GM18511 (cell line): ENCODE measurements around the gene CUL2.
"Not testable (repeated sequence)": the region's sequence is repeated elsewhere in the genome, so short reads cannot be mapped to it uniquely, and the experiment has no call there.

Source experiments
- ATAC-seq: cut with Tn5 transposase; IDR thresholded peaks from one replicate; pipeline ENCODE4 v1.9.1; 2021; ENCODE audit warnings: mild to moderate bottlenecking, moderate library complexity; ENCODE audit not compliant: unreplicated experiment

The CUL2 gene

DNA sequence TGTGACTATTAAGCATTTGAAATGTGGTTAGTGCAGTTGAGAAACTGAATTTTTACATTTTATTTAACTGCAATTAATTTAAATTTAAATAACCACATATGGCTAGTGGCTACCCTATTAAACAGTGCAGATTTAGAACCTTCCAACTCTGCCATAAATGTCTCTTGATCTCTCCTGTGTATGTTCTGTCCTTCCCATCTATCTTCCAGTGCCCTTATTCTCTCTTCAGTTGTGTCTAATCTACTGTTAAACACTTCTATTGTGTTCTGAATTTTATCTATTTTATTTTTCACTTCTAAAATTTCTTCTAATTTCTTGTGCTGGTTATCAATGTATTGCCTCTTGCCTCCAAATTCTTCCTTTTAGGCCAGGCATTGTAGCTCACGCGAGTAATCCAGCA lies 105.0 kb downstream of the CUL2 start:
- ATAC-seq: no peak

GRCh38 chr10:34981844-34982243 lies 108.3 kb downstream of the CUL2 start:
- ATAC-seq: no peak

- ATAC-seq: no peak
These were observed 110.2 kb downstream of the CUL2 start for GRCh38 chr10:34979938-34980337.

DNA sequence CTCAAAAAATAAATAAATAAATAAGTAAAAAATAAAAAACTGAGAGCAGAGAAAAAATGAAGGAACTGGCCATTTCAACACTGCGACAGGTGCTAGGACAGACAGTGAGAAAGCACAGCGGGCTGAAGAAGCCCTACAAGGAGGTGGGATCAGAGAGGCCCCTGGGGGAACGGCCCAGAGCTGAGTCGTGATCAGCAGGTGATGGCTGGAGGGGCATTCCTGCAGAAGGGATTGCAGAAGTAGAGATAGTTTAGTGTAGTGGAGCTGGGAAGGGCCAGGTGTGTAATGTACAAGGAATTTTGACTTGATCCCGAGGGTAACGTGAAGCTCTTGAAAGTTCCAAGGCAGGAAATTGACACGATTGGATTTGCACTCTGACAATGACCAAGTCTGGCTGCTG lies 112.1 kb downstream of the CUL2 start:
- ATAC-seq: no peak

DNA sequence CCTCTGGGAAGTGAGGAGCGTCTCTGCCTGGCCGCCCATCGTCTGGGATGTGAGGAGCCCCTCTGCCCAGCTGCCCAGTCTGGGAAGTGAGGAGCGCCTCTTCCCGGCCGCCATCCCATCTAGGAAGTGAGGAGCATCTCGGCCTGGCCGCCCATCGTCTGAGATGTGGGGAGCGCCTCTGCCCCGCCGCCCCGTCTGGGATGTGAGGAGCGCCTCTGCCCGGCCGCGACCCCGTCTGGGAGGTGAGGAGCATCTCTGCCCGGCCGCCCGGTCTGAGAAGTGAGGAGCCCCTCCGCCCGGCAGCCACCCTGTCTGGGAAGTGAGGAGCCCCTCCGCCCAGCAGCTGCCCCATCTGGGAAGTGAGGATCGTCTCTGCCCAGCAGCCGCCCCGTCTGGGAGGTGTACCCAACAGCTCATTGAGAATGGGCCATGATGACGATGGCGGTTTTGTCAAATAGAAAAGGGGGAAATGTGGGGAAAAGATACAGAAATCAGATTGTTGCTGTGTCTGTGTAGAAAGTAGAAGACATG lies 113.7 kb downstream of the CUL2 start:
- not testable (repeated sequence) for ATAC-seq

DNA sequence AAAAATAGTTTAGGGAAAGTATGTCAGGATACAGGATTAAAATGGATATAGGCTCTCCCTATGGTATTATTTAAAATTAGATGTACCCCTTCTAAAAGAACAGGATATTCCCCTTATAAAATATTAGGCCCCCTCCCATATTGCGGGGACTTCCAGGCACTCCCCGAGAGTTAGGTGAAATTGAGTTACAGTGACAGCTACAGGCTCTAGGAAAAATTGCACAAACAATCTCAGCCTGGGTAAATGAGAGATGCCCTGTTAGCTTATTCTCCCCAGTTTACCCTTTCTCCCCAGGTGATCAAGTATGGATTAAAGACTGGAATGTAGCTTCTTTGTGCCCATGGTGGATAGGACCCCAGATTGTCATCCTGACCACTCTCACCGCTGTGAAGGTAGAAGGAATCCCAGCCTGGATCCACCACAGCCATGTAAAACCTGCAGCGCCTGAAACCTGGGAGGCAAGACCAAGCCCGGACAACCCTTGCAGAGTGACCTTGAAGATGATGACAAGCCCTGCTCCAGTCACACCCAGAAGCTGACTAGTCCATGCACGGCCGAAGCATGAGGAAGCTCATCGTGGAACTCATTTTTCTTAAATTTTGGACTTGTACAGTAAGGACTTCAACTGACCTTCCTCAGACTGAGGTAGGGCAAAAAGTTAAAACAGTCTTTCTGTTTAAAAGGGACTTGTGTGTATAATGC lies 115.6 kb downstream of the CUL2 start:
- ATAC-seq: not testable (repeated sequence)

- not testable (repeated sequence) for ATAC-seq
These were observed 116.4 kb downstream of the CUL2 start for GRCh38 chr10:34973757-34974156.

DNA sequence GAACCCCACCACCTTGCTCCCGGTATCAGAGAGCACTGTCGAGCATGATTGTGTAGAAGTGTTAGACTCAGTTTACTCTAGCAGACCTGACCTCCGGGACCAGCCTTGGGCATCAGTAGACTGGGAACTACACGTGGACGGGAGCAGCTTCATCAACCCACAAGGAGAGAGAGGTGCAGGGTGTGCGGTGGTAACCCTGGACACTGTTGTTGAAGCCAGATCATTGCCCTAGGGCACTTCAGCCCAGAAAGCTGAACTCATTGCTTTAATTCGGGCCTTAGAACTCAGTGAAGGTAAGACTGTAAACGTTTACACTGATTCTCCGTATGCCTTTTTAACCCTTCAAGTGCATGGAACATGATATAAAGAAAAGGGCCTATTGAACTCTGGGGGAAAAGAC lies 117.0 kb downstream of the CUL2 start:
- ATAC-seq: not testable (repeated sequence)

DNA sequence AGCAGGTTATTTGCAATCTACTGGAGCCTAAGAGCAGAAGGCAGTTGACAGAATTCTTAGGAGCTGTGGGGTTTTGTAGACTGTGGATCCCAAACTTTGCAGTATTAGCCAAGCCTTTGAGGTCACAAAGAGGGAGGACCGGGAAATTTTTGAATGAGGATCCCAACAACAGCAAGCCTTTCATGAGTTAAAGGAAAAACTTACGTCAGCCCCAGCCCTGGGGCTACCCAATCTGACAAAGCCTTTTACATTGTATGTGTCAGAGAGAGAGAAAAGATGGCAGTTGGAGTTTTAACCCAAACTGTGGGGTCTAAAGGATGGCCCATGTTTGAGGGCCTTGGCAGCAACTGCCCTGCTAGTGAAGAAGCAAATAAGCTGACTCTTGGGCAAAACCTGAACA lies 117.5 kb downstream of the CUL2 start:
- not testable (repeated sequence) for ATAC-seq

GRCh38 chr10:34971606-34972334 lies 118.4 kb downstream of the CUL2 start:
- ATAC-seq: not testable (repeated sequence)

- ATAC-seq: no peak
These were observed 121.0 kb downstream of the CUL2 start for GRCh38 chr10:34969171-34969570.

- no peak for ATAC-seq
These were observed 122.7 kb downstream of the CUL2 start for GRCh38 chr10:34967335-34967880.

- ATAC-seq: no peak
These were observed 123.7 kb downstream of the CUL2 start for GRCh38 chr10:34966451-34966850.

DNA sequence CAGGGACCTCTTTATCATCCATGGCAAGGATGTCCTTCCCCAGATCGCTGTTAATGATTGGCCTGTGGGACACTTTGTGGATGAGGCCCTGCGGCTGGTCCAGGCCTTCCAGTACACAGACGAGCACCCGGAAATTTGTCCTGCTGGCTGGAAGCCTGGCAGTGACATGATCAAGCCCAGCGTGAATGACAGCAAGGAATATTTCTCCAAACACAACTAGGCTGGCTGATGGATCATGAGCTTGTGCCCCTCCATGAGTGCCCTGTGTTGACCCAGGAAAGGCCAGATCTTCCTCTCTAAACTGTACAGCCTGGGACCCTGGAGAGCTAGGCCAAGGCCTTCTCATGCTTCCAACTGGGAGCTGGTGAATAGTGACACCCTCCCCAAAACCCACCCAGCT lies 124.1 kb downstream of the CUL2 start:
- no peak for ATAC-seq

GRCh38 chr10:34964166-34964800 lies 125.9 kb downstream of the CUL2 start:
- no peak for ATAC-seq

DNA sequence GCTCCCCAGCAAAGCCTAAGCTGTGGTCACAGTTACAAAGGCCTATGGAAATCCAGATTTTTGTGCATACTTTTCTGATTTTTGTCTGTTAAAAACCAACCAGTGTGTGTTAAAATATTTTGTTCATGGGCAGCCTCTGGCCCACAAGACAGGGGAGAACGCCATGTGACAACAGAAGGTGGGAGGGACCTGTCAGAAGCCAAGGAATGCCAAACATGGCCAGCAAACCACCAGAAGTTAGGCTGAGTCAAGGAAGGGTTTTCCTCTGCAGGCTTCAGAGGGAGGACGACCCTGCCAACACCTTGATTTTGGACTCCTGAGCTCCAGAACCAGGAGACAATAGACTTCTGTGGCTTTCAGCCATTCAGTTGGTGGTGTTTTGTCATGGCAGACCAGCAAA lies 127.3 kb downstream of the CUL2 start:
- no peak for ATAC-seq

DNA sequence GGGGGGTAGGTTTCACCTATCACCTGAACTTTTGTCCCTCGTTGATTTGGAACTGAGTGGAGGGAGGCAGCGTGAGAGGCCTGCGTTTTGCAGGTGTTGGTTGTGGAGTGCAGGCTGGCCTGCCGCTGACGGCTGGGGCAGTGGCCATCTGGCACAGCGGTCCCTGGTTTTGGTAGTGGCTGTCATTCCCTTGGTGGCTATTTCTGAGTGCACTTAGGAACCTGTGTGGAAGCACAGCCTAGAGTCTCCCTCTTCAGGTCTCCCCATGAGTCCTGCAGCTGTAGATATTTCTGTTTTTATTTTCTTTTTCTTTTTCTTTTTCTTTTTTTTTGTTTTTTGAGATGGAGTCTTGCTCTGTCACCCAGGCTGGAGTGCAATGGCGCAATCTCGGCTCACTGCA lies 129.2 kb downstream of the CUL2 start:
- no peak for ATAC-seq

DNA sequence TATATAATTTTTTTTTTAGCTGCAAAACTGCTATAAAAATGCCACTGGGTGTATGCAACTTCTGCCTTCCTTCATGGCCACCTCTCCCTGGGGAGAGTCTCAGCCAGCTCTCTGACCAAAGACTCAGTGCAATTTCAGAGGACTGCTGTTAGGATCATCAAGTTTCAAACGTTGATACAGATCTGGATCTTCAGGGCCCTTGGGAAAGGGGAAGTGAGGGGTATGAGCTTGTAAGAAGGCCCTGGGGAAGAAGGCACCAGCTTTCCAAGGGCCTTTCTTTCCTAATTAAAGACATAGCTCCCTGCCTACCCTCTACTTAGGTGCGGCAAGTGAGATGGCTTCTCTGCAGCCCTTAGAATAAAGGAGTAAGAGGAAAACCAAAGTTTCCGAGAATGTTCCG lies 130.4 kb downstream of the CUL2 start:
- no peak for ATAC-seq

DNA sequence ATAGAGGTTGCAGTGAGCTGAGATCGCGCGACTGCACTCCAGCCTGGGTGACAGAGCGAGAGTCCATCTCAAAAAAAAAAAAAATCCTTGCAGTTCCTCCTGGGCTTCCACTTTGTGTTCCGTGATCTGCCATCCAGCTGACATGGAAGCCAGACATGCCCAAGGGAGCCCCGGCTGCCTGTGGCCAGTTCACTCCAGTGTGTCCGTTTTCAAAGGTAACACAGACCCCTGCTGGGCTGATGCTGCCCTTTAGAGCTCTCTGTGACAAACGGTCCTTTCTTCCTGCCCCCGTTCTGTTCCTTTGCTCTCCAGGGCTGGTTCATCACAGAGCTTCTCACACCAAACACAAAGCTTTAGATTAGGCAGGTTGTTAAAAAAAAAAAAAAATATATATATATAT lies 130.8 kb downstream of the CUL2 start:
- ATAC-seq: no peak
